Astrocyte (in vitro differentiated cells and primary cell): ENCODE measurements around the gene TMEM233. TPM values are rescaled to one million over a fixed set of nuclear protein-coding genes. Genes with fewer than 3 reads are reported as not detected.
A peak's percentile ranks its signal among the peaks of the same experiment; 100 is the strongest.

ENCODE experiments used
- DNase-seq: peaks from one replicate; pipeline ENCODE4 v3.0.0-alpha.2; 2010; ENCODE audit warnings: low read depth
- FAIRE-seq: peaks from 2 replicates; lab custom pipeline; 2011; peaks lifted over from hg19 to GRCh38; lab: Jason Lieb, UNC
- H2AFZ ChIP-seq: 2 replicates; pipeline ENCODE4 v1.6.0; 2012; ENCODE audit warnings: low read depth, low read length, inconsistent platforms
- H3K27ac ChIP-seq: 2 replicates; pipeline ENCODE4 v1.5.1; 2011; ENCODE audit warnings: low read depth, low read length, inconsistent platforms
- H3K27me3 ChIP-seq: 2 replicates; pipeline ENCODE4 v1.6.0; 2011; ENCODE audit warnings: low read length, inconsistent platforms; ENCODE audit not compliant: insufficient read depth
- H3K36me3 ChIP-seq: 2 replicates; pipeline ENCODE4 v1.5.1; 2011; ENCODE audit warnings: low read length, inconsistent platforms; ENCODE audit not compliant: insufficient read depth
- H3K4me1 ChIP-seq: 2 replicates; pipeline ENCODE4 v1.5.1; 2011; ENCODE audit warnings: low read length, inconsistent platforms; ENCODE audit not compliant: insufficient read depth
- H3K4me2 ChIP-seq: 2 replicates; pipeline ENCODE4 v1.6.0; 2012; ENCODE audit warnings: low read length, inconsistent platforms
- H3K4me3 ChIP-seq: 2 replicates; pipeline ENCODE4 v1.5.1; 2011; ENCODE audit warnings: low read depth, mild to moderate bottlenecking, low read length, inconsistent platforms; ENCODE audit not compliant: insufficient read depth
- H3K79me2 ChIP-seq: 2 replicates; pipeline ENCODE4 v1.6.0; 2012; ENCODE audit warnings: mild to moderate bottlenecking, low read length, inconsistent platforms; ENCODE audit not compliant: insufficient read depth
- H3K9ac ChIP-seq: 2 replicates; pipeline ENCODE4 v1.6.0; 2012; ENCODE audit warnings: mild to moderate bottlenecking, low read length, inconsistent platforms
- H3K9me3 ChIP-seq: 2 replicates; pipeline ENCODE4 v1.5.1; 2012; ENCODE audit warnings: low read depth, mild to moderate bottlenecking, low read length, inconsistent platforms; ENCODE audit not compliant: insufficient read depth
- H4K20me1 ChIP-seq: 2 replicates; pipeline ENCODE4 v1.6.0; 2012; ENCODE audit warnings: low read length, inconsistent platforms; ENCODE audit not compliant: insufficient read depth
- H3K27ac Mint-ChIP-seq: one replicate; pipeline ENCODE4 v1.8.0; 2021; ENCODE audit warnings: mild to moderate bottlenecking, mixed read lengths; ENCODE audit not compliant: unreplicated experiment
- H3K27me3 Mint-ChIP-seq: one replicate; pipeline ENCODE4 v1.8.0; 2021; ENCODE audit warnings: low read depth, mixed read lengths; ENCODE audit not compliant: unreplicated experiment
- H3K36me3 Mint-ChIP-seq: one replicate; pipeline ENCODE4 v1.8.0; 2021; ENCODE audit warnings: low read depth, mixed read lengths; ENCODE audit not compliant: unreplicated experiment
- H3K4me1 Mint-ChIP-seq: one replicate; pipeline ENCODE4 v1.8.0; 2021; ENCODE audit warnings: low read depth, mixed read lengths; ENCODE audit not compliant: unreplicated experiment
- H3K4me3 Mint-ChIP-seq: one replicate; pipeline ENCODE4 v1.8.0; 2021; ENCODE audit warnings: mild to moderate bottlenecking, moderate library complexity, mixed read lengths; ENCODE audit not compliant: unreplicated experiment
- H3K9me3 Mint-ChIP-seq: one replicate; pipeline ENCODE4 v1.8.0; 2021; ENCODE audit warnings: mild to moderate bottlenecking, mixed read lengths; ENCODE audit not compliant: unreplicated experiment
- EZH2 ChIP-seq: IDR thresholded peaks from 2 replicates; pipeline ENCODE4 v1.6.1; 2012; ENCODE audit warnings: mild to moderate bottlenecking, low read length, inconsistent platforms; ENCODE audit not compliant: insufficient read depth
- total RNA-seq: library from RNA; stranded (reverse); gene quantifications from 2 replicates; pipeline ENCODE4 v1.2.1, GENCODE V29; 2021
- TF ChIP-seq, protein P1 (sequence below): IDR thresholded peaks from 2 replicates; pipeline ENCODE4 v1.5.1; 2011; ENCODE audit warnings: low read depth, mild to moderate bottlenecking, inconsistent platforms, low read length, moderate library complexity; ENCODE audit not compliant: insufficient read depth

TMEM233 gene
- total RNA-seq, 1 donor from 2014 or later = not detected

DNA sequence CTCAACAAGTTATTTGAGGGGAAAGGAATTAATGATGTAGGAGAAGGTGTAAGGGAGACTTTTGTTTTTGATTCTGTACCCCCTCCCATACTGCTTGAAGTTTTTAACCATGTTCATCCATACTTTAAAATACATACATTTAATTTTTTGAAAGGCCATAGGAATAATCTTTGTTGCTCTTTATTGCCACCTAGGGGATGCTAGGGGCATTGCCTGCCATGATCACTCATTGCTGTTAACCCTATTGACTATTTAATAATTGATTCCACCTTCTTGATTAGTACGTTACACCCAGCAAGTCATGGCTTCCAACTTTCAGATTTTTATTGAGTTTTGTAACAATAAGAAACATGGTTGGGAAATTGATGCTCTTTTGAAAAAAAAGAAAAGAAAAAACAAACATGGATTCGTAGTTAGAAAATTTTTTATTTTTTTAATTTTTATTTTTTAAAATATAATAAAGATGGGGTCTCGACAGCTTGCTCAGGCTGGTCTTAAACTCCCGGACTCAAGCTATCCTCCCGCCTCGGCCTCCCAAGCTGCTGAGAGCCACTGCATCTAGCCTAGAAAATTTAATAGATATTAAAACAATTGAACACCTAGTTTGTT is 65.8 kb downstream of the TMEM233 start:
- no peak for TF ChIP-seq EZH2
- TF ChIP-seq, protein P1, sequence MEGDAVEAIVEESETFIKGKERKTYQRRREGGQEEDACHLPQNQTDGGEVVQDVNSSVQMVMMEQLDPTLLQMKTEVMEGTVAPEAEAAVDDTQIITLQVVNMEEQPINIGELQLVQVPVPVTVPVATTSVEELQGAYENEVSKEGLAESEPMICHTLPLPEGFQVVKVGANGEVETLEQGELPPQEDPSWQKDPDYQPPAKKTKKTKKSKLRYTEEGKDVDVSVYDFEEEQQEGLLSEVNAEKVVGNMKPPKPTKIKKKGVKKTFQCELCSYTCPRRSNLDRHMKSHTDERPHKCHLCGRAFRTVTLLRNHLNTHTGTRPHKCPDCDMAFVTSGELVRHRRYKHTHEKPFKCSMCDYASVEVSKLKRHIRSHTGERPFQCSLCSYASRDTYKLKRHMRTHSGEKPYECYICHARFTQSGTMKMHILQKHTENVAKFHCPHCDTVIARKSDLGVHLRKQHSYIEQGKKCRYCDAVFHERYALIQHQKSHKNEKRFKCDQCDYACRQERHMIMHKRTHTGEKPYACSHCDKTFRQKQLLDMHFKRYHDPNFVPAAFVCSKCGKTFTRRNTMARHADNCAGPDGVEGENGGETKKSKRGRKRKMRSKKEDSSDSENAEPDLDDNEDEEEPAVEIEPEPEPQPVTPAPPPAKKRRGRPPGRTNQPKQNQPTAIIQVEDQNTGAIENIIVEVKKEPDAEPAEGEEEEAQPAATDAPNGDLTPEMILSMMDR = peak; percentile 95
- no peaks in the 10 kb centered on the region for H3K9me3 ChIP-seq
- H3K27me3 Mint-ChIP-seq = peaks cover 3% of the 10 kb centered on the region

GRCh38 chr12:119660076-119660475 is 66.5 kb downstream of the TMEM233 start:
- no peak overlapping the region for H3K27ac Mint-ChIP-seq
- no peaks in the 10 kb centered on the region for H3K9me3 ChIP-seq
- H4K20me1 ChIP-seq = no peaks in the 10 kb centered on the region
- H3K27me3 ChIP-seq = peaks cover 3% of the 10 kb centered on the region
- H3K27me3 Mint-ChIP-seq = peaks cover 3% of the 10 kb centered on the region
- no peak for TF ChIP-seq EZH2
- TF ChIP-seq, protein P1 = no peak
- H3K4me2 ChIP-seq = no peak overlapping the region
- H3K9me3 Mint-ChIP-seq = no peaks in the 10 kb centered on the region
- no peak for DNase-seq
- no peaks in the 10 kb centered on the region for H3K4me1 ChIP-seq
- H3K4me3 ChIP-seq = no peak overlapping the region
- H3K36me3 ChIP-seq = no peaks in the 10 kb centered on the region
- H3K36me3 Mint-ChIP-seq = no peaks in the 10 kb centered on the region
- H3K4me3 Mint-ChIP-seq = no peak overlapping the region
- H3K9ac ChIP-seq = no peak overlapping the region
- H3K79me2 ChIP-seq = no peaks in the 10 kb centered on the region
- H3K27ac ChIP-seq = no peak overlapping the region
- H2AFZ ChIP-seq = no peak overlapping the region
- H3K4me1 Mint-ChIP-seq = no peaks in the 10 kb centered on the region
- no peak for FAIRE-seq

More for the DNA sequence above, 65.8 kb downstream of the TMEM233 start:
- Mint-ChIP-seq H3K27ac (no peak overlapping the region), H3K4me3 (no peak overlapping the region), H3K9me3 (no peaks in the 10 kb centered on the region), H3K36me3 (no peaks in the 10 kb centered on the region), H3K4me1 (no peaks in the 10 kb centered on the region)
- Histone ChIP-seq H3K36me3 (no peaks in the 10 kb centered on the region), H3K4me2 (no peak overlapping the region), H3K4me3 (no peak overlapping the region), H3K27ac (no peak overlapping the region), H3K79me2 (no peaks in the 10 kb centered on the region), H4K20me1 (no peaks in the 10 kb centered on the region), H2AFZ (no peak overlapping the region), H3K9ac (no peak overlapping the region), H3K4me1 (no peaks in the 10 kb centered on the region), H3K27me3 (peaks cover 3% of the 10 kb centered on the region)
- DNase-seq = no peak
- no peak for FAIRE-seq

GRCh38 chr12:119661882-119662281 is 68.3 kb downstream of the TMEM233 start:
- Histone ChIP-seq H3K4me1 (no peaks in the 10 kb centered on the region), H3K36me3 (no peaks in the 10 kb centered on the region), H3K27ac (no peak overlapping the region), H3K79me2 (no peaks in the 10 kb centered on the region), H2AFZ (no peak overlapping the region), H3K27me3 (peaks cover 3% of the 10 kb centered on the region), H3K9me3 (no peaks in the 10 kb centered on the region), H3K4me2 (no peak overlapping the region), H3K9ac (no peak overlapping the region), H3K4me3 (no peak overlapping the region), H4K20me1 (no peaks in the 10 kb centered on the region)
- FAIRE-seq = no peak
- H3K9me3 Mint-ChIP-seq = no peaks in the 10 kb centered on the region
- no peak overlapping the region for H3K27ac Mint-ChIP-seq
- H3K36me3 Mint-ChIP-seq = no peaks in the 10 kb centered on the region
- DNase-seq = no peak
- TF ChIP-seq, protein P1 = no peak
- no peak for TF ChIP-seq EZH2
- no peak overlapping the region for H3K4me3 Mint-ChIP-seq
- no peaks in the 10 kb centered on the region for H3K4me1 Mint-ChIP-seq
- peaks cover 3% of the 10 kb centered on the region for H3K27me3 Mint-ChIP-seq
